Vagina (tissue), 2 donors: Measurements from ENCODE around the gene ZNF830. TPM values are rescaled to one million over a fixed set of nuclear protein-coding genes. Genes with fewer than 3 reads are reported as not detected.
"Not testable (repeated sequence)": the region's sequence is repeated elsewhere in the genome, so short reads cannot be mapped to it uniquely, and the experiment has no call there.

ENCODE experiments used
- DNase-seq, 2 donors: peaks; one replicate each; pipeline ENCODE4 v3.0.0-alpha.2; 2017; ENCODE audit errors: extremely low spot score in 2 of 2
- H3K27ac ChIP-seq: fragments of 200-600 bp; sonication (generic); one replicate; pipeline ENCODE4 v1.5.1; 2019
- H3K27me3 ChIP-seq: fragments of 200-600 bp; sonication (generic); one replicate; pipeline ENCODE4 v1.5.1; 2019
- H3K36me3 ChIP-seq, 2 donors: fragments of 200-600 bp; sonication (generic); one replicate each; pipeline ENCODE4 v1.5.1; 2017 to 2019
- H3K4me1 ChIP-seq: fragments of 200-600 bp; sonication (generic); one replicate; pipeline ENCODE4 v1.5.1; 2019
- H3K4me3 ChIP-seq, 2 donors: fragments of 200-600 bp; sonication (generic); 1 replicate in 1 of 2; 2 replicates in 1 of 2; pipeline ENCODE4 v1.5.1; 2016 to 2019
- H3K9me3 ChIP-seq: fragments of 200-600 bp; sonication (generic); one replicate; pipeline ENCODE4 v1.5.1; 2019
- POLR2A ChIP-seq, 2 donors: fragments of 450-650 bp; IDR thresholded peaks; one replicate each; pipeline ENCODE4 v1.6.1; 2017; ENCODE audit warnings: antibody characterized with exemption in 2 of 2, mild to moderate bottlenecking in 2 of 2, moderate library complexity in 2 of 2
- POLR2AphosphoS5 ChIP-seq, 2 donors: sonication (generic); formaldehyde crosslinking; IDR thresholded peaks; one replicate each; pipeline ENCODE4 v1.9.0; 2017; ENCODE audit warnings: antibody characterized with exemption in 2 of 2, mild to moderate bottlenecking in 2 of 2, low read depth in 1 of 2; ENCODE audit not compliant: insufficient read depth in 1 of 2
- intact Hi-C: fragments of 100-400 bp; cut with DNase I; formaldehyde crosslinking; loops from one replicate; pipeline ENCODE4 v1.15.1; 2023
- total RNA-seq: library from RNA; depleted of rRNA; stranded (reverse); fragments of >200 nt; gene quantifications from one replicate; pipeline ENCODE4 v1.2.3, GENCODE V29; 2016
- TF ChIP-seq, protein P1 (sequence below), 3 experiments: fragments of 450-650 bp in 2 of 3; fragments of 200-600 bp in 1 of 3; sonication (generic) in 1 of 3; IDR thresholded peaks; one replicate each; pipeline ENCODE4 v1.5.1; 2017 to 2019; ENCODE audit warnings: antibody characterized with exemption in 3 of 3, mild to moderate bottlenecking in 2 of 3, moderate library complexity in 2 of 3

Gene ZNF830
- total RNA-seq, 1 donor from 2014 or later, result 7.6 TPM

DNA sequence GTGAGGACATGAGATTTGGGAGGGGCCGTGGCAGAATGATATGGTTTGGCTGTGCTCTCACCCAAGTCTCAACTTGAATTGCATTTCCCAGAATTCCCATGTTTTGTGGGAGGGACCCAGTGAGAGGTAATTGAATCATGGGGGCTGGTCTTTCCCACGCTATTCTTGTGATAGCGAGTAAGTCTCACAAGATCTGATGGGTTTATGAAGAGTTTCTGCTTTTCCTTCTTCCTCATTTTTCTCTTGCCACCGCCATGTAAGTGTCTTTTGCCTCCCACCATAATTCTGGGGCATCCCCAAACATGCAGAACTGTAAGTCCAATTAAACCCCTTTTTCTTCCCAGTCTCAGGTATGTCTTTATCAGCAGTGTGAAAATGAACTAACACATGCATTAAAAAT, 40.7 kb upstream of the ZNF830 start:
- intact Hi-C loops, result no loop called here
- H3K4me1 ChIP-seq, result no peaks in the 10 kb centered on the region
- H3K27ac ChIP-seq, result no peak overlapping the region
- no peaks in the 10 kb centered on the region for H3K27me3 ChIP-seq
- DNase-seq, result no peak
- TF ChIP-seq, protein P1, sequence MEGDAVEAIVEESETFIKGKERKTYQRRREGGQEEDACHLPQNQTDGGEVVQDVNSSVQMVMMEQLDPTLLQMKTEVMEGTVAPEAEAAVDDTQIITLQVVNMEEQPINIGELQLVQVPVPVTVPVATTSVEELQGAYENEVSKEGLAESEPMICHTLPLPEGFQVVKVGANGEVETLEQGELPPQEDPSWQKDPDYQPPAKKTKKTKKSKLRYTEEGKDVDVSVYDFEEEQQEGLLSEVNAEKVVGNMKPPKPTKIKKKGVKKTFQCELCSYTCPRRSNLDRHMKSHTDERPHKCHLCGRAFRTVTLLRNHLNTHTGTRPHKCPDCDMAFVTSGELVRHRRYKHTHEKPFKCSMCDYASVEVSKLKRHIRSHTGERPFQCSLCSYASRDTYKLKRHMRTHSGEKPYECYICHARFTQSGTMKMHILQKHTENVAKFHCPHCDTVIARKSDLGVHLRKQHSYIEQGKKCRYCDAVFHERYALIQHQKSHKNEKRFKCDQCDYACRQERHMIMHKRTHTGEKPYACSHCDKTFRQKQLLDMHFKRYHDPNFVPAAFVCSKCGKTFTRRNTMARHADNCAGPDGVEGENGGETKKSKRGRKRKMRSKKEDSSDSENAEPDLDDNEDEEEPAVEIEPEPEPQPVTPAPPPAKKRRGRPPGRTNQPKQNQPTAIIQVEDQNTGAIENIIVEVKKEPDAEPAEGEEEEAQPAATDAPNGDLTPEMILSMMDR (IDR thresholded peaks at IDR 0.05), result no peak
- TF ChIP-seq POLR2AphosphoS5 (IDR thresholded peaks at IDR 0.05; ENCODE audit: insufficient read depth in 1 of 2, low read depth in 1 of 2), result no peak
- no peak for TF ChIP-seq POLR2A (IDR thresholded peaks at IDR 0.05)
- H3K9me3 ChIP-seq, result no peaks in the 10 kb centered on the region
- no peaks in the 10 kb centered on the region for H3K36me3 ChIP-seq
- H3K4me3 ChIP-seq, result no peak overlapping the region

- no peaks in the 10 kb centered on the region for H3K4me1 ChIP-seq
- intact Hi-C loops, result no loop called here
- no peak overlapping the region for H3K4me3 ChIP-seq
Observed at GRCh38 chr17:34926661-34927060, 34.7 kb upstream of the ZNF830 start.

GRCh38 chr17:34930283-34930682, 31.1 kb upstream of the ZNF830 start:
- intact Hi-C loops, result no loop called here
- Histone ChIP-seq H3K36me3 (no peaks in the 10 kb centered on the region), H3K27me3 (no peaks in the 10 kb centered on the region), H3K4me1 (no peaks in the 10 kb centered on the region), H3K9me3 (no peaks in the 10 kb centered on the region), H3K27ac (no peak overlapping the region), H3K4me3 (no peak overlapping the region)
- DNase-seq, result no peak
- no peak for TF ChIP-seq POLR2A (IDR thresholded peaks at IDR 0.05)
- TF ChIP-seq, protein P1 (IDR thresholded peaks at IDR 0.05), result no peak
- no peak for TF ChIP-seq POLR2AphosphoS5 (IDR thresholded peaks at IDR 0.05; ENCODE audit: insufficient read depth in 1 of 2, low read depth in 1 of 2)

More at GRCh38 chr17:34926661-34927060, 34.7 kb upstream of the ZNF830 start:
- H3K27me3 ChIP-seq, result no peaks in the 10 kb centered on the region
- H3K36me3 ChIP-seq, result no peaks in the 10 kb centered on the region
- DNase-seq, result no peak
- no peak overlapping the region for H3K27ac ChIP-seq
- no peaks in the 10 kb centered on the region for H3K9me3 ChIP-seq
- TF ChIP-seq, protein P1 (IDR thresholded peaks at IDR 0.05), result no peak
- no peak for TF ChIP-seq POLR2A (IDR thresholded peaks at IDR 0.05)
- no peak for TF ChIP-seq POLR2AphosphoS5 (IDR thresholded peaks at IDR 0.05; ENCODE audit: insufficient read depth in 1 of 2, low read depth in 1 of 2)

DNA sequence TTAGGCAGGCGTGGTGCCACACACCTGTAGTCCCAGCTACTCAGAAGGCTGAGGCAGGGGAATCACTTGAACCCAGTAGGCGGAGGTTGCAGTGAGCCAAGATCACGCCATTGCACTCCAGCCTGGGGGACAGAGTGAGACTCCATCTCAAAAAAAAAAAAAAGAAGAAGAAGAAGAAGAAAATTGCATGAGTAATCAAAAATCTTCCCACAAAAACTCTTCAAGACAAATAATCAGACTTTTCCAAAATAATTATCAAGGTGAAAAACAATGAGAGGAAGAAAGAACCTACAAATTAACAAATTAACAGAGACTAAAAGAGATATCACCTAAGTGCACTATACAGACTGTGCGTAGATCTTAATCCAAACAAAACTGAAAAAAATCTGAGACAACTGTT, 10.6 kb upstream of the ZNF830 start:
- H3K4me3 ChIP-seq, H3K27ac ChIP-seq, H3K27me3 ChIP-seq, H3K9me3 ChIP-seq, DNase-seq, H3K4me1 ChIP-seq, H3K36me3 ChIP-seq, intact Hi-C loops: not testable (repeated sequence)

GRCh38 chr17:34958438-34958837, 2.9 kb upstream of the ZNF830 start:
- no peak for TF ChIP-seq POLR2AphosphoS5 (IDR thresholded peaks at IDR 0.05; ENCODE audit: insufficient read depth in 1 of 2, low read depth in 1 of 2)
- TF ChIP-seq, protein P1 (IDR thresholded peaks at IDR 0.05), result no peak
- no peak for TF ChIP-seq POLR2A (IDR thresholded peaks at IDR 0.05)
- H3K27ac ChIP-seq, result no peak overlapping the region
- no peak overlapping the region for H3K4me3 ChIP-seq
- H3K4me1 ChIP-seq, result peaks cover 19% of the 10 kb centered on the region
- no peaks in the 10 kb centered on the region for H3K36me3 ChIP-seq
- intact Hi-C loops, result no loop called here
- H3K9me3 ChIP-seq, result no peaks in the 10 kb centered on the region
- no peaks in the 10 kb centered on the region for H3K27me3 ChIP-seq
- DNase-seq, result no peak

DNA sequence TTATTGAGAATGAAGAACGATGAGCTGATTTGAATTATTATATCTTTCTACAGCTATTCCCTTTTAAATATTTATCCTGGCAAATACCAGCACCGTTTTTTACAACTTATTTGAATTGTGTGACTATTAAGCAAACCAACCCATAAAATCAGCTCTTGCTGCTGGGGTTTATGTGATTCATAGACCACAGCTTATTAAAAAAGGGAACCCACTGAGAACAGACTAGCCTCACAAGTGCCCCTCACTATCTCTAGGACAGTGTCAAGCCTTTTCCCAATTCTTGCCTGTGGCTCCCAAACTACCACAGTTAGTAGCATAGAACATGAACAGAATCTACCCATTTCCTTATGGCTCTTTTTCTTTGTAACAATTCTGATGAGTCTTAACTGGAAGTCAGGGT, 12.8 kb downstream of the ZNF830 start:
- H3K27ac ChIP-seq, result no peak overlapping the region
- H3K27me3 ChIP-seq, result no peaks in the 10 kb centered on the region
- no peaks in the 10 kb centered on the region for H3K9me3 ChIP-seq
- no peak overlapping the region for H3K4me3 ChIP-seq
- no peak for DNase-seq
- TF ChIP-seq POLR2A (IDR thresholded peaks at IDR 0.05) (no peak), POLR2AphosphoS5 (IDR thresholded peaks at IDR 0.05; ENCODE audit: insufficient read depth in 1 of 2, low read depth in 1 of 2) (no peak)
- TF ChIP-seq, protein P1 (IDR thresholded peaks at IDR 0.05), result no peak
- intact Hi-C loops, result no loop called here
- H3K4me1 ChIP-seq, result peaks cover under 1% of the 10 kb centered on the region
- no peaks in the 10 kb centered on the region for H3K36me3 ChIP-seq
